HUES6 (cell line): Measurements from ENCODE around the gene HOXB1.
"Not testable (repeated sequence)": the region's sequence is repeated elsewhere in the genome, so short reads cannot be mapped to it uniquely, and the experiment has no call there.

Experiments
- H3K27ac ChIP-seq: 2 replicates; pipeline ENCODE4 v1.7.0; 2013; ENCODE audit warnings: low read depth, mild to moderate bottlenecking, low read length, inconsistent platforms
- H3K27me3 ChIP-seq: 2 replicates; pipeline ENCODE4 v1.6.1; 2013; ENCODE audit warnings: low read length; ENCODE audit not compliant: control insufficient read depth, insufficient read depth
- H3K36me3 ChIP-seq: 2 replicates; pipeline ENCODE4 v1.6.1; 2013; ENCODE audit warnings: low read length; ENCODE audit not compliant: control insufficient read depth, insufficient read depth
- H3K4me1 ChIP-seq: 2 replicates; pipeline ENCODE4 v1.6.1; 2013; ENCODE audit warnings: low read length; ENCODE audit not compliant: control insufficient read depth, insufficient read depth
- H3K4me3 ChIP-seq: 2 replicates; pipeline ENCODE4 v1.5.1; 2013; ENCODE audit warnings: low read depth, low read length
- H3K9ac ChIP-seq: one replicate; pipeline ENCODE4 v1.6.1; 2013; ENCODE audit warnings: mild to moderate bottlenecking, low read length
- H3K9me3 ChIP-seq: 2 replicates; pipeline ENCODE4 v1.6.1; 2013; ENCODE audit warnings: low read depth, low read length; ENCODE audit not compliant: control insufficient read depth, insufficient read depth

HOXB1 gene

GRCh38 chr17:48540213-48540612 lies 9.4 kb upstream of the HOXB1 start:
- Histone ChIP-seq H3K9me3 (no peaks in the 10 kb centered on the region), H3K36me3 (no peaks in the 10 kb centered on the region), H3K27me3 (peaks cover 62% of the 10 kb centered on the region), H3K4me3 (no peak overlapping the region), H3K27ac (no peak overlapping the region), H3K4me1 (peaks cover 32% of the 10 kb centered on the region), H3K9ac (no peak overlapping the region)

DNA sequence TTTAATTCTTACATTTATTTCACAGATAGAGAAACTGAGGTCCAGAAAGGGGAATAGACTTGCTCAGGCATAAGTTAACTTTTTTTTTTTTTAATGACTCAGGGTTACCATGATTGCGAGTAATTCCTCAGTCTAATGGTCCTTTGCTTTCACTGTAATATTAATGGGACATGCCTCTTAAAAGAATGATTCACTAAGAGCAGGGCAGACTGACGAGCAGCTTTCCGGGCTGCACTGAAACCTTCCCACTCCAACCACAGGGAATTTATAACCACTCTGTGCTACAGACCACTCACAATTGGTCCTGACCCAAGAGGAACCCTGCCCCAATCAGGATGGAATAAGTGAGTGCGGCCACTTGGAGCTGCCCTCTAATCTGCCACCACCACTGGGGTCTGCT lies 8.4 kb upstream of the HOXB1 start:
- H3K9ac ChIP-seq, result no peak overlapping the region
- no peak overlapping the region for H3K27ac ChIP-seq
- H3K9me3 ChIP-seq, result no peaks in the 10 kb centered on the region
- H3K27me3 ChIP-seq, result peaks cover 57% of the 10 kb centered on the region
- no peaks in the 10 kb centered on the region for H3K36me3 ChIP-seq
- peaks cover 29% of the 10 kb centered on the region for H3K4me1 ChIP-seq
- no peak overlapping the region for H3K4me3 ChIP-seq

GRCh38 chr17:48537316-48537715 lies 6.5 kb upstream of the HOXB1 start:
- Histone ChIP-seq H3K27ac (no peak overlapping the region), H3K36me3 (no peaks in the 10 kb centered on the region), H3K9me3 (no peaks in the 10 kb centered on the region), H3K4me3 (no peak overlapping the region), H3K9ac (no peak overlapping the region), H3K4me1 (peaks cover 37% of the 10 kb centered on the region), H3K27me3 (peaks cover 57% of the 10 kb centered on the region)

DNA sequence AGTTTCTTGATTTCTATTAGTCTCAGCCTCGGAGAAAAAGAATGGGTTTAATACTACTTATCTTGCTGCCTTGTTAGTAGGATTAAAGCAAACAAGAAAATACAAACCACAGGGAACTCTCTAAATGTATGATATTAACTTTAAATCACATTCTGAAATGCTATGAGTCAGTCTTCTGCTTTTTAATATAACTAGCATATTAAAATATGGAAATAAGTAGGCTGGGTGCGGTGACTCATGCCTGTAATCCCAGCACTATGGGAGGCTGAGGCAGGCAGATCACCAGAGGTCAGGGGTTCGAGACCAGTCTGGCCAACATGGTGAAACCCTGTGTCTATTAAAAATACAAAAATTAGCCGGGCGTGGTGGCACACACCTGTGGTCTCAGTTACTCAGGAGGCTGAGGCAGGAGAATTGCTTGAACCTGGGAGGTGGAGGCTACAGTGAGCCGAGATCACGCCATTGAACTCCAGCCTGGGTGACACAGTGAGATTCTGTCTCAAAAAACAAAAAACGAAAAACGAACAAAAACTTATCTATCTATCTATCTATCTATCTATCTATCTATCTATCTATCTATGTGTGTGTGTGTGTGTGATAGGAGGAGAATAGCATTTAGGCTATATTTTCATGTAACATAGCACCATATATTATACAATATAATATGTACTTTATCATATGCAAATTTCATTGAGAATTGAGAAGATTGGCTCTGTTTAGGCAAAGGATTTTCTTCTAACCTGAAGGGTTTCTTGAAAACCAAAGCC lies 5.2 kb upstream of the HOXB1 start:
- H3K27me3 ChIP-seq, result peaks cover 57% of the 10 kb centered on the region
- H3K9me3 ChIP-seq, result not testable (repeated sequence)

GRCh38 chr17:48532261-48532660 lies 1.4 kb upstream of the HOXB1 start:
- no peak overlapping the region for H3K27ac ChIP-seq
- H3K27me3 ChIP-seq, result peaks cover 70% of the 10 kb centered on the region
- H3K4me1 ChIP-seq, result peaks cover 58% of the 10 kb centered on the region
- H3K9me3 ChIP-seq, result no peaks in the 10 kb centered on the region
- H3K36me3 ChIP-seq, result no peaks in the 10 kb centered on the region
- H3K9ac ChIP-seq, result no peak overlapping the region
- H3K4me3 ChIP-seq, result no peak overlapping the region

More for the DNA sequence above, 5.2 kb upstream of the HOXB1 start:
- peaks cover 40% of the 10 kb centered on the region for H3K4me1 ChIP-seq
- not testable (repeated sequence) for H3K27ac ChIP-seq, H3K4me3 ChIP-seq, H3K36me3 ChIP-seq, H3K9ac ChIP-seq

DNA sequence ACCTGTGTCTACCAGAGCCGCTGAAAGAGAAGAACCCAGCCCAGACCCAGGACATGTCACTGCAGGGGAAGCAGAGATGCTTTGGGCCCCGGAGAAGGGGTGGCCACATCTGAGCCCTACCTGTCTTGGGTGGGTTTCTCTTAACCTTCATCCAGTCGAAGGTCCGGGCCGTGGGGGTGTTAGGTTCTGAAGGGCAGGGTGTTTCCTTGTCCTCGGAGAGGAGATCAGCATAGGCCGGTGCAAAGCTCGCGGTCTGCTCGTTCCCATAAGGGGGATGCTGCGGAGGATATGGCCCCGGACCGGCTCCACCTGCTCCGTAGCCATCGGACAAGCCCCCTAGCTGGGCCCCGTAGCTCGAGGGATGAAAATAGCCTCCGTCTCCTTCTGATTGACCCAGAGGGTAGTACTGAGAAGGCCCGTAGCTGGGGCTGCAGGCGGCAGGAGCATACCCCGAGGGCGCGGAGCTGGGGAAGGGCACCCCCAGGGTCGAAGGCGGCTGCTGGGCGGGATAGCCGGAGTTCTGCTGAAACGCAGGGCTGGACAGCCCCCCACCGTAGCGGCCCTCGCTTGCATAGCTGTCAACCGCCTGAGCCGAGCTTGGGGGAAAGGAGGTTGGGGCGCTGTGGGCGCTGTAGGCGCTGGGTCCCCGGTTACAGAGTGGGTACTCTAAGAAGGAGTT lies 464 bp downstream of the HOXB1 start:
- Histone ChIP-seq H3K4me1 (peaks cover 67% of the 10 kb centered on the region), H3K9ac (peak overlapping the region; percentile 61), H3K27ac (no peak overlapping the region), H3K9me3 (no peaks in the 10 kb centered on the region), H3K4me3 (peak overlapping the region; percentile 47), H3K27me3 (peaks cover 88% of the 10 kb centered on the region), H3K36me3 (no peaks in the 10 kb centered on the region)

- Histone ChIP-seq H3K27me3 (peaks cover 94% of the 10 kb centered on the region), H3K27ac (no peak overlapping the region; the same call in 1 of the 2 replicates), H3K36me3 (no peaks in the 10 kb centered on the region), H3K9ac (peak overlapping the region; percentile 61), H3K4me1 (peaks cover 67% of the 10 kb centered on the region), H3K9me3 (no peaks in the 10 kb centered on the region), H3K4me3 (peak overlapping the region; percentile 47; the same call in 1 of the 2 replicates)
Observed at GRCh38 chr17:48529683-48530009, 1.2 kb downstream of the HOXB1 start.

DNA sequence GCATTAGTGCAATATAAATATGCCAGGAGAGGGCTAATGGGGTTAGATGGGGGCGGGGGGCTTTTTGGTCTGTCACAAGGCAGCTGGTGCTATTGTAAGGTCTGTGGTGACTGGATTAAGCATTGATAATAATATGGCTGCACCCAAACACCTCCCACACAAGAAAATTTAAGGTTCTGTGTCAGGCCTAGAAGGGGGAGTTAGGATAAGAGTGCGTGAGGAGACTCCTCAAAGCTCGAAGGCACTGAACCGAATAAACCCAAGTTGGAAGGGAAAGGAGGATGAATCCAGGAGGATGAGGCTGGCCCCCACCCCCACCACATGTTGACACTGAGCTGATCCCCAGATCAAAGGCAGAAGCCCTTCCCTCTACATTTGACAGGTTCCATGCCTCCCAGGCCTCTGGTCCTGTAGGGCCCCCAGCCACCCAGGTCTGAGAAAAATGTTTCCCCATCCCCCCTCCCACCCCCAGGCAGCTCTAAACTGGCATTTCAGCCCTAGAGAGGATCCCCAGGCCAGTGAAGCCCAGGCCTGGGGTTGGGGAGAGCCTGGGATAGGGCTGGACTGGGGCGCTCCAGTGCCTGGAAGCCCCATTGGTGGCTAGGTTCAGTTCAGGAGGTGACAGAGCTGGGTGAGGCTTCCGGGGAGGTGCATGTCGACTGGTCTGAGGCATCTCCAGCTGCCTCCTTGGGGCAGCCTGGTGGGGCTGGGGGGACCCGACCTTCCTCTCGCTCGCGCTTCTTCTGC lies 1.7 kb downstream of the HOXB1 start:
- H3K9me3 ChIP-seq, result no peaks in the 10 kb centered on the region
- no peaks in the 10 kb centered on the region for H3K36me3 ChIP-seq
- H3K4me1 ChIP-seq, result peaks cover 67% of the 10 kb centered on the region
- no peak overlapping the region for H3K4me3 ChIP-seq
- no peak overlapping the region; the same call in 1 of the 2 replicates for H3K27ac ChIP-seq
- peaks cover 95% of the 10 kb centered on the region for H3K27me3 ChIP-seq
- peak overlapping the region; percentile 61 for H3K9ac ChIP-seq

DNA sequence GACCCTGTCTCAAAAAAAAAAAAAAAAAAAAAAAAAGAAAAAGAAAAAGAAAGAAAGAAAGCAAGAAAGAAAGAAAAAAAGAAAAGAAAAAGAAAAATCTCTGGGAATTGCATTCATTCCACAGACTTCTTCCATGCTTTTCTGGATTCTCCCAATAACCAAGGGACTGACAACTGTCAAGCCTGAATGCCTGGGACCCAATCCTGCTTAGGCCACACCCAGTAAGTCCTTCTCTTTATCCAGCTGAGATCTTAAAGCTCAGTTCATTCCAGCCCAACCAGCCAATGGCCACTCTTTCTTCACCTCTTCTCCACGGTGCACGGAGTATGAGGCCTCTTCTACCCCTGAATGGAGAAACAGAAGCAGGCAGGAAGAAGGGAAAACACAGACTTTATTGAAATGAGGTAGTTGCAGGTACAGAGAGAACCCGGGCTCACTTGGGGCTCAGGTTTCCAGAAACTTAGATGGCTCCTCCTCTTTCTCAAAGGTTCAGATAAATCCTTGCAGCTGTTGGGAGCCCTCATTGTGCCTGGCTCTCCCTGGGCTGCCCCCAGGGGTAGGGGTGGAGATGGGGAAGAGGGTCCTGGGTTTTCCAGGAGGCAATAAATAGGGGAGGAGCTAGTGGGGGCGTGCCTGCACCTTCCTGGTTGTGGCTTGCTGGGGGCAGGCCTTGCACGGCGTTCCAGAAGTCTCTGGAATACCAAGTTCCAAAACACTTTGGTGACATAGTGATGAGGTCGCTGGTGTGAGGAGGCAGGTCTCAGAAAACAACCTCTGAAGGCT lies 2.5 kb downstream of the HOXB1 start:
- Histone ChIP-seq H3K9ac (peak overlapping the region; percentile 21), H3K9me3 (no peaks in the 10 kb centered on the region), H3K36me3 (no peaks in the 10 kb centered on the region), H3K4me3 (peak overlapping the region; percentile 32; the same call in 1 of the 2 replicates), H3K27ac (no peak overlapping the region), H3K27me3 (peaks cover 95% of the 10 kb centered on the region), H3K4me1 (peaks cover 64% of the 10 kb centered on the region)

DNA sequence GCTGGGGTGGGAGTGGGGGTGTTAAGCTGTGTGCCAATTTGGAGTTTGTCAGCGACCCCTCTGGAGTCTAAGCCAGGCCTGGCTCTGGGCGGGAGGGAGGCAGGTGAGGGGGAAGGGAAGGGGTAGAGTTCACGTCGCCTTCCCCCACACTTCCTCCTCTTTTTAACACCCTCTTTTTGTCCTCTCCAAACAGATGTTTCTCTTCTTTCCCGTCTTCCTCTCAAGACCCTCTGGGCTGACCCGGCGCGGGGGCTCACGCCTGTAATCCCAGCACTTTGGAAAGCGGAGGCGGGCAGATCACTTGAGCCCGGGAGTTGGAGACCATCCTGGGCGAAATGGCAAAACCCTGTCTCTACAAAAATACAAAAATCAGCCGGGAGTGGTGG lies 3.3 kb downstream of the HOXB1 start:
- Histone ChIP-seq H3K4me3 (peak overlapping the region; percentile 52), H3K27me3 (peaks cover 95% of the 10 kb centered on the region)

More for the DNA sequence above, 3.3 kb downstream of the HOXB1 start:
- Histone ChIP-seq H3K9ac (peak overlapping the region; percentile 60), H3K36me3 (no peaks in the 10 kb centered on the region), H3K27ac (peak overlapping the region; percentile 77; the same call in 1 of the 2 replicates), H3K9me3 (no peaks in the 10 kb centered on the region), H3K4me1 (peaks cover 62% of the 10 kb centered on the region)
